DMS114 treated with DMSO at 0.1 percent for 48 hours (cell line): ENCODE data around the gene GLCCI1.
"Not testable (repeated sequence)": the region's sequence is repeated elsewhere in the genome, so short reads cannot be mapped to it uniquely, and the experiment has no call there.

Experiments used
- DNase-seq: peaks from one replicate; lab custom pipeline; 2025; ENCODE audit not compliant: unreplicated experiment; lab: John Stamatoyannopoulos, UW

The GLCCI1 gene

DNA sequence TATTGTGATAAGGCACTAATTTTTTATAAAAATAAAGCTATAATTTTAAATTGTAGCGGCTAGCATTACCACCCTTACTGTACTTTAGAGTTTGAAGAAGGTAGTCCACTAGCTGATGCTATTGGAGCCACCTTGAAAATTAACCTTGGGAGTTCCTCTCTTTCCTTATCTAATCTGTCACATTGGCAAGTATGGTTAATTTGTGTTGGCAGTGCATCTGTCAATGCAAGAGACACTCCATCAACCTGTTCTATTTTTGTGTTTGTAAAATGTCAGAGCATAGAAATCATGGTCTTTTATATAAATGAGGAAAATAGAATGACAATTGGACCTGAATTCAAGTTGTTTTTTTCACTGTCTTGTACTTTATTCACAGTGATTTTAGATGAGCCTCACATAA lies 20.5 kb downstream of the GLCCI1 start:
- DNase-seq = no peak

DNA sequence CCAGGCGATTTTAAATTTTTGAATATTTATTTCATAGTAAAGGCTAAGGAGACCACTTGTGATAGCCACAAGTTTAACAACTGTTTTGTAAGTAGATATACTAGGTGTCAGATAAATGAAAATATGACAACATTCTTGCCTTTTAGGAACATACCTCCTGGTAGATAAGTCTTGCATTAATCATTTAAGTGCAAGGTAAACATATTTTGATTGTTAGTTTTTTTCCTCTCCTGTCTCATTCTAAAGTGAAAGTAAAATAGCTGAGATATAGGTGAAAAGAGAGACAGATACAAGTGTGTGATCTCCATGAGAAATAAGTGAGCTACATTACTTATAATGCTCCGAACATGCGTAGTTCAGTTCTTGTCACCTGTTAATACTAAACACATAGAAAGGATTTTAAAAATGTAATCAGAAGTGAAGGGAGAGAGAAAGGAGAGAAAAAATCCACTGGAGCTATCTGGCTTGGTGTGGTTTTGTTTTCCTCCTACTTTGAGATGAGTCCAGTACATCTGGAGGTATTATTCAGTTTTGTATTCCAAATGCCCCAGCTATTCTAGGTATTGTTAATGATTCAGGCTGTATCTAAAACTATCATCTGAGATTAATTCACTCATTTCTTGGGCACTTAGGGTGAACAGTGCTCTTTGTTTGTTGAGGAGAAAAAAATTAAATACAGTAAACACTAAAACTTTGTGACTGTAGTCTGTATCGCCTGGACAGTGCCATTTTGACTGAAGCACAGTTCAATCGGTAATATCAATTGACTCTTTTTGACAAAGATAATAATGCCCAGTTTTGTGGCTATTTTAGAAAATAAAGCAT lies 21.2 kb downstream of the GLCCI1 start:
- no peak for DNase-seq

DNA sequence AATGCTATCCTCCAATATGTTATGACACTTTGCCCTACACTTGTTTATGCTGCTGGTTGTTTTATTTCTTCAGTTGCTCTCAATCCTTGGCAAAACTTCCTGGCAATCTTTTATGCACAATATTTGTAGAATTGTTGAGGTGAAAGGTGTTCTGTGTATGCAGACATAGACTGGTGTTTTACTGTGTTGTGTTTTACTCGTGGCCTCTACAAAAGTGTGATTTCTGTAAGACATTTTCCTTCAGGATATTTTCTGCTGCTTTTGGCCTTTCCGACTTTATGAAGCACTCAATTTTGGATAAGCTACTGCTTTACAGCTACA lies 21.8 kb downstream of the GLCCI1 start:
- DNase-seq = no peak

DNA sequence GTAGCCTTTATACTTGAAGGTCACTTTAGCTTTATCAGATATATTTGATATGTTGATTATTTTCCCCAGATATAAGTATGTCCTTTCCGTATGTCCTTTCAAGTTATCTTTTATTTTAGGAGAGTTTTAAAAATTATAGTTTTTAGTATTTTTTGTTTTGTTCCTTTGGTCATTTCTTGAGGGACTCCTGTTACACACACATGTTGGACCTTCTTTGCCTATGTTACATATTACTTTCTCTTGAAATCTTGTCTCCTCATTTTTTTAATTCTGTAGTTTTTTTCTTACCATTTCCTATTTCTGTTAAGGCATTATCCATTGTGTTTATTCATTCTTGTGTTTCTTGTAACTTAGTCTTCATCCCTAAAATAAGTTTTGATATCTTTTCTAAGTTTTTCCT lies 23.9 kb downstream of the GLCCI1 start:
- no peak for DNase-seq

DNA sequence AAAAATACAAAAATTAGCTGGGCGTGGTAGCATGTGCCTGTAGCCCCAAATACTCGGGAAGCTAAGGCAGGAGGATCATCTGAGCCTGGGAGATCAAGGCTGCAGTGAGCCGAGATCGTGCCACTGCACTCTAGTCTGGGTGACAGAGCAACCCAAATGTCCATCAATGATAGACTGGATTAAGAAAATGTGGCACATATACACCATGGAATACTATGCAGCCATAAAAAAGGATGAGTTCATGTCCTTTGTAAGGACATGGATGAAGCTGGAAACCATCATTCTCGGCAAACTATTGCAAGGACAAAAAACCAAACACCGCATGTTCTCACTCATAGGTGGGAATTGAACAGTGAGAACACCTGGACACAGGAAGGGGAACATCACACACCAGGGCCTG lies 26.8 kb downstream of the GLCCI1 start:
- not testable (repeated sequence) for DNase-seq

DNA sequence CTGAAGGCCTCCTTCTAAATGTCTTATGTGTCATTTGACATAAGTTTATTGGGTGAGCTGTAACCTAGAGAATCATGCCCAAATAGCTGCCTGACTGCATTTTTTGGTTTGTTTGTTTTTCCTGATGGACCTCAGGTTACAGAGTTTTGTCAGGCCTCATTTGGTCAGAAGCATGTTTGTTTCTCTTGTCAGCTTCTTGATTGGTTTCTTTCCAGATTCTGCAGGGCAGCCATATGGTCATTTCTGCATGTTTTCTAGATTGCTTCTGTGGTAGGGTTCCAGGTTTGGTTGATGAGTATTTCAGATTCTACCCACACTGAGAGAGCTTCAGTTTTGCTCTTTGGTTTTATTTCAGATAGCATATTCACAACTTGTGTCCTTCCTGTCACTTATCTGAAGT lies 28.0 kb downstream of the GLCCI1 start:
- no peak for DNase-seq

DNA sequence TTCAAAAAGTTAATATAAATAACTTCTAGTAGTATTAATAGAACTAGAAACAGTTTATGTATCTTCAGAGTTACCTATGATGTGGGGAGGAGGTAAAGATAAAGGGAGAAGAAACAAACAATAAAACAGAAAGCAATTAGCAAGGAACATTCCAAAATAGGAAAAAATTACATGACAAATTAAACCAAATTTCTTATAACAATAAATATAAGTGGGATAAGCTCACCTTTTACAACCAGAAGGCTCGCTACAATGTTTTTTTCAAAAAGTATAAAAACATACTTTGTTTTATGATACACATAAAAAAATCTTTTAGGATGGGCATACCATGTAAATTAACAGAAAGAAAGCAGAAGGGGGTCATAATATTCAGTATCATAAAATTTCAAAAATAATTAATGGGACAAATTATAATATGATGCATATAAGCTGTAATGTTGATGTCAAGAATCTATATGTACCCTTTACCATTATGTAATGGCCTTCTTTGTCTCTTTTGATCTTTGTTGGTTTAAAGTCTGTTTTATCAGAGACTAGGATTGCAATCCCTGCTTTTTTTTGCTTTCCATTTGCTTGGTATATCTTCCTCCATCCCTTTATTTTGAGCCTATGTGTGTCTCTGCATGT lies 31.8 kb downstream of the GLCCI1 start:
- DNase-seq = no peak

DNA sequence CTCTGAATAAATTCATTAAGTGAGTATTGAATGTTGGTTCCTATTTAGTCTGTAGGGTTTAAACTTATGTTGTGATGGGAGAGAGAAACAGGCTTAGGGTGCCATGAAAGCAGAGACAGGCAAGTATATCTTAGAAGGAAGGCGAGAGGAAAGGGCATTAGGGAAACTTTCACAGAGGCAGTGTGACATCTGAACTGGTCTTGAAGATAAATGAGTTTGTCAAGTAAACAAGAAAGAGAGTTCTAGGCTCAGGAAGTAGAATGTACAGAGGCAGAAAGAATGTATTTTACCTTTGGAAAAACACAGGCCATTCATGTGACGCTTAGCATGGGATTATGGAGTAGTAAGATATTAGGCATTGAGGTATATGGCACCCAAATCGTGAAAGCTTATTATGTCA lies 34.5 kb downstream of the GLCCI1 start:
- no peak for DNase-seq

DNA sequence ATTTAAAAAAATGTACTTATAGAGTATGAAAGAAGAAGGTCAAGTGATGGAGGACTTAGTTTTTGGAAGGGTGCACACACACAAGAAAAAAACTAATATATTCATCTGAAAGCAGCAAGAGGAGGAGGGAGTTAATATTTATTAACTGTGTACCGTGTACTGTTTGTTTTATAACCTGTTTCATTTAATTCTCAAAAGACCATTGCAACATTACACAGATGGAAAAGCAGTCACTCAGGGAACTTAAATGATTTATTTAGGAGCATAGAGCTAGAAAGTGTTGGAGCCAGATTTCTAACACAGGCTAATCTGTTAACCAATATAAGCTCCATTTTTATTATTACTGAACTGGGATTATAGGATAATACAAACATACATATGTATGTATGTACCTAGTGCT lies 36.7 kb downstream of the GLCCI1 start:
- DNase-seq = no peak

DNA sequence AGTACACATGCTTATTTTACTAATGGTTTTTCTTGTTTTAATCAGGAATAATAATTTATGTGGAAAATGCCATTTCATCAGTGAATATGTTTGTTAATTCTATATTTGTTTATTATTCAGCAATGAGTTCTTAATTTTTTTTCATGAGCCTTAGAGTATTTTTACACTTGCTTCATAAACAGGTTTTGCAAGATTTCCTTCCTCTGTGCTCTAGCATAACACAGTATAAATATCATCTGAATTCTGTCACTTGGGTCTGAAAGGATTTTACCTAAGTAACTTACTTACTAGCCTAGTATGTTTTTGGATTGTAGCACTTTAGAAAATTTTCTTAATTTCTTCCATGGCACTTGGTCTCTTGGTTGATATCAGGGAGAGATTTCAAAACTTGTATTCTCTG lies 45.8 kb downstream of the GLCCI1 start:
- no peak for DNase-seq

DNA sequence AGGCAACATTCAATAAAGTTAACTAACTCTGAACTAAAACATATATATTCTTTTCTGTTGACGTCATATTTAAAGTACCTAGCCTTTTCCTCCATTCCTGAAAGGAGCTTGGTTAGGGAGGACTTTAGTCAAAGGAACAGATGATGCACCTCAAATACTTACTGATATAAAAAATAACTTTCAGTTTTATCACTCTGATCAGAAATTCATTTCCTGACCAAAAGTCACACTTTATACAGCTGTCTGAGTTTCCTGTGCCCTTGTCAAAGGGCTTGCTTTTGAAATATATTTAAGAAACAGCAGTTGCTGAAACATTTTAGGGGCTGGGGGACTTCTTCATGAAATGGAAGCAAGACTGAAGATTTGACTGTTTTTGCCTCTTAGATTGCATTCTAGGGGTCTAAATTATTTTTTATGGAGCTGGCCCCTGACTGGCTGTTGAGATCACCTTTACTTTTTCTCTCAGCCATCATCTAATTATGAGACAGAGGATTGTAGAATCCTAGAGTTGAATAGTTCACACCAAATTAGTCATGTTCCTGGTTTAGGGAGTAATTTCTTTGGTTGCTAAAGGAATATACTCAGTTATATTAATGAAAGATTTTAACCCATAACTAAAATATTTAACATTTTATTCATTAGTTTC lies 46.6 kb downstream of the GLCCI1 start:
- no peak for DNase-seq

DNA sequence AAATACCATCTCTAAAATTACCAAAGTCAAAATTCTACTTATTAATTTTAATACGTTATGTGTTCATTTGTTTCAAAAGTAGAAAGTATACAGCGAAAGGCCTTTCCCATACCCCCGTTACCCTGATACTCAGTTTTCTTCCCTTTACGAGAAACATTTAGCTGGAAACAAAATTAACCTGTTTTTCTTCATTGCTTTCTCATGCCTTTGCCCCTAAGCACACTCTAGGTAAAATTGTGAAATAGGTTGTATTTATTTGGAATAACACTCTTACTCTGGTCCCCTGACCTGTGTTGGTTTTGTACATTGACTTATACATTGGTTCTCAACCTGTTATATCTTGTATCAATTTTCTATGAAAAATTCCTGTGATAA lies 47.1 kb downstream of the GLCCI1 start:
- DNase-seq = no peak

DNA sequence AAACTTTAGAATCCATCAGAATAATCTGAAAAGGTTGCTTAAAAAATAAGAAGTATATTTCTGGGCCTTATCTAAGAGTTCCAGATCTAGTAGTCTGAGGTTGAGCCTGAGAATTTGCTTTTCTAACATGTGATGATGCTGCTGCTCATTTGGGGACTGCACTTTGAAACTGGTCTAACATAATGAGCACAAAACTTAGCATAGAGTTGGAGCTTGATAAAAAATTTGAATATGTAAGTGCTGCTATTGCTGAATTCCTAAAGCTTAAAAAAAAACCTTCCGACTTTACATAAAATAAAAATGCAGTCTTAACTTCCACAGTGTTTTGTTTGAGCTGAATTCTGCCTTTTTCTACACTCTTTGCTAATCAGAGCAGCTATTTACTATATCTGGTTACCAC lies 48.8 kb downstream of the GLCCI1 start:
- DNase-seq = no peak

DNA sequence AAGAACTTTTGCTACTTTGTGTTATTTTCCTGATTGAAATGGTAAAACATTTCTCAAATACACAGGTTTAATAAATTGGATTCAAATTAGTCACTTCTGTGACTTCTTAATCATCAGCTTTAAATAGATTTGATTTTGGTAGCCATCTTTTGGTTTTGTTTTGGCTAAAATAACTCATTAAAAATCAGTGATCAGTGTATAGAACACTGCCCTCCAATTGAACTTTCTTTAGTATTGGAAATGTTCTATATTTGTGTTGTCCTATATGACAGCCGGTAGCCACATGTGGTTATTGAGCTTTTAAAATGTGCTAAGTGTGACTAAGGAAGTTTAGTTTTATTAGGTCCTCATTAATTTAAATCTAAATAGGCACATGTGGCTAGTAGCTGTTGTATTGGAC lies 50.4 kb downstream of the GLCCI1 start:
- DNase-seq = no peak

DNA sequence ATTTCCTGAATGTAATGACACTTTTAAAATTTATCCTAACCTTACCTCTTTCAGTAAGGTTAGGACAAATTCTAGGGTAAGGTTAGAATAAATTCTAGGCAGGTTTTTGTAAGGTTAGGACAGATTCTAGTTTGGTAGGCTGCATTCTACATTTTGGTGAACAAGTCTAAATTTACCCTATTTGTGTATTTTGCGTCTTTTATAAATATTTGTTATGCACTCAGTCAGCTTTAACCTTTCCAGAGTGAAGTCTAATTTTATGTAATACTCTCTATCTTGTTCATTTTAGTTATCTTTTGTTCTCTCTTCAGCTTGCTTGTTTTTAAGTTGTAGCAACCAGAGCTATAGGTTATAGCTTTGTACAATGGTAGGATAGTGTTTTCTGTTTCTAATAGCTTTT lies 54.0 kb downstream of the GLCCI1 start:
- DNase-seq = no peak

DNA sequence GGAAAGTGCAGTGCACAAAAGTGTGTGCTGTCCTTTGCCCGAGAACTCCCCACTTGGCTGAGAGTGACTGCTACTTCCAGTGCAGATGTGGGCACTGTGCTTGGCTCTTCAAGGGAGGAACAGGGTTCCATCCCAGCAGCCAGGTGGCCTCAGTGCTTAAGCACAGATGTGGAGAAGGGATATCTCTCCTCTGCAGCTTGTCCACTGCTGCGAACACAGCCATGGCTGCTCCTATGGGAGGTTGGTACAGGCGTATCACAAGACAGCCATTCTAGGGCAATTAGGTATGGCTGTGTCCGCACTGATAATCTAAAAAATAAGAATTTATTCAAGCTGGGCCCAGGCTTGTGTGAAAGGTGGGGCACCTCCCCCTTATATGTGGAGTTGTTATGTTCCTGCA lies 66.6 kb downstream of the GLCCI1 start:
- DNase-seq = no peak

DNA sequence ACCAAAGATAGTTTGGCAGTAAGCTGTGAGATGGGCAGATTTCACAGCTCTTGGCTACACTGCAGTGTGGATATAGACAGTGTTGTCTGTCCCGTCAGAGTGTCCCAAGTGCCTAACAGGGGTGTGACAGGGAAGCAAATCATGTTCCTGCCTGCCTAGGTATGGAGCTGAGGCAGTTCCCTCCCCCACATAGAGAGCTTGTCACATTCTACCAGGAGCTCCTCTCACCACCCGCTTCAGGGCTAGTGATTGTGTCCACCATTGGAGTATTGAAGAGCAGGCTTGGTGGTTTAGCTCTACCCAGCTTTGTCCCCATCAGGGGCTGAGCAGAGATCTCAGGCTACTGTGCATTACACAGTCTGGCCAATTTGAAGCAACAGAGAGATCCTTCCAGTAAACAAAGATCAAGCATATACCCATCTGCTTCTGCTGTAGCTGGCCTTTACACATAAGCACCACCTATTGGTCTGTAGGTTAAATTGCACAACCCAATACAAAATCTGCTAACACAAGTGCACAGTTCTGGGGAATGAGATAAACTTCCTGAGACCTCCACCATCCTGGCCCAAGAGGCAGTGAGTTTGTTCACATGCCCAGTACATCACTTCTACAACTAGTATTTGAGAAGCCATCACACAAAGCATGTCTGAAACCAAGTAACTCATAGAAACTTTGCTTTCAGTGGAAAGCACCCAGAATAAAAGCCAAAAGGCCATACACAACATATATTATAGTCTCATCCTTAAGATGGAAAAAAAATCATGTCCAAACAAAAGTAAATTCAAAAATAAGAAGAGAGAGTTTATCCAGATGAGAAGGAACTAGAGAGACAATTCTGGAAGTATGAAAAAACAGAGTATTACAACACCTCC lies 67.3 kb downstream of the GLCCI1 start:
- DNase-seq = peak; percentile 16

DNA sequence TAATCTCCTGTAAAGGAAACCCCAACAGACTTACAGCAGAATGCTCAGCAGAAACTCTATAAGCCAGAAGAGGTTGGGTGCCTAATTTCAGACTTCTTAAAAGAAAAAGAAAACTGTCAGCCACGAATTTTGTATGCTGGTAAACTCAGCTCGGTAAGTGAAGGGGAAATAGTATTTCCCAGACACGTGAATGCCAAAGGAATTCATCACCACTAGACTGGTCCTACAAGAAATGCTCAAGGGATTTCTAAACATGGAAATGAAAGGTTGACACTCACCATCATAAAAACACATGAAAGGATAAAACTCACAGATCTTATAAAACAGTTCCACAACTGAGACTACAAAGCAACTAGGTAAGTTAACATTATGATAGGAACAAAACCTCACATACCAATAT lies 68.6 kb downstream of the GLCCI1 start:
- DNase-seq = no peak

DNA sequence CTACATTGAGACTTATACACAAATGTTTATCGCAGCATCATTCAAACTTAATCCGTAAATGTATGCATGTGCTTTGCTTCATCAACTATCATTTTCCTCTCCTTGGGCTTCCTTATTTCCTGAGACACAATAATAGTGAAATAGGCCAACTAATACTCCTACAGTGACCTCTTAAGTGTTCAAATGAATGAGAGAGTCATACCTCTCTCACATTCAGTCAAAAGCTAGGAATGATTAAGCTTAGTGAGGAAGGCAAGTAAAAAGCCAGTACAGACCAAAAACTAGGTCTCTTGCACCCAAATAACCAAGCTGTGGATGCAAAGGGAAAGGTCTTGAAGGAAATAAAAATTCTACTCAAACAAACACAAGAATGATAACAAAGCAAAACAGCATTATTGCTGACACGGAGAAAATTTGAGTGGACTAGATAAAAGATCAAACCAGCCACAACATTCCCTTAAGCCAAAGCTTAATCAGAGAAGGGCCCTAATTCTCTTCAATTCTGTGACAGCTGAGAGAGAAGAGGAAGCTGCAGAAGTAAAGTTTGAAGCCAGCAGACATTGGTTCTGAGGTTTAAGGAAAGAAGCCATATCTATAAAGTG lies 72.3 kb downstream of the GLCCI1 start:
- DNase-seq = no peak

DNA sequence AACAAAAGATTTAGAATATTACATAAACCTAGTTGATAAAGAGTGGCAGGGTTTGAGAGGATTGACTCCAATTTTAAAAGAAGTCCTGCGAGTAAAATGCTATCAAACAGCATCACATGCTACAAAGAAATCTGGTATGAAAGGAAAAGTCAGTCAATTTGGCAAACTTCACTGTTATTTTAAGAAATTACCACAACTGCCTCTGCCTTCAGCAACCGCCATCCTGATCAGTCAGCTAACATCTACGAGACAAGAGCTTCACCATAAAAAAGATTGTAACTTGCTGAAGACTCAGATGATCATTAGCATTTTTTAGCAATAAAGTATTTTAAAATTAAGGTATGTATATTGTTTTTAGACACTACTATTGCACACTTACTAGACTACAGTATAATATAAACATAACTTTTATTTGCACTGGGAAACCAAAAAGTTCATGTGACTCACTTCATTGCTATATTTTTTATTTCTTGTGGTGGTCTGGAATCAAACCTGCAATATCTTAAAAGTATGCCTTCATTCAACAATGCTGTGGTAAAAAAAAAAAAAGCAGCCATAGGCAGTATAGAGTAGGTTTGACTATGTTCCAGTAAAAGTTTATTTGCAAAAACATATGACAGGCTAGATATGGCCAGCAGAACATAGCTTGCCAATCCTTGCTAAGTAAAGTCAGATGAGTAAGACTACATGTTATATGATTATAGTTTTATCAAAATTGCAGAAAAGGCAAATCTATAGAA lies 74.4 kb downstream of the GLCCI1 start:
- no peak for DNase-seq
